Measurements from ENCODE around the gene VDR. TPM values are rescaled to one million over a fixed set of nuclear protein-coding genes. Genes with fewer than 3 reads are reported as not detected.

Gene VDR
- total RNA-seq, 3 donors from 2014 or later (not counting 1 experiment from before 2014, with no cell fraction given): 1.1 to 2.5 (median 1.6) TPM

- no peaks in the 10 kb centered on the region for H3K27me3 Mint-ChIP-seq (ENCODE audit: low read depth in 2 of 2)
- H3K4me3 Mint-ChIP-seq: no peak overlapping the region
- H3K9me3 Mint-ChIP-seq: no peaks in the 10 kb centered on the region
- H3K4me3 ChIP-seq (ENCODE audit: low read length): no peak overlapping the region
- H3K27me3 ChIP-seq (ENCODE audit: control insufficient read depth, insufficient read depth, low read length): no peaks in the 10 kb centered on the region
- ATAC-seq (no peak), DNase-seq (no peak)
- H3K27ac Mint-ChIP-seq: no peak overlapping the region
- WGBS (ENCODE audit: insufficient coverage): 95% methylated on average over 4 of the region's 5 CpGs
- intact Hi-C loops (cut with micrococcal nuclease): no loop called here
- H3K4me1 Mint-ChIP-seq: no peaks in the 10 kb centered on the region
- H3K27ac ChIP-seq (ENCODE audit: low read length): no peak overlapping the region
- no peaks in the 10 kb centered on the region for H3K4me1 ChIP-seq (ENCODE audit: control insufficient read depth, insufficient read depth, low read length)
- no peaks in the 10 kb centered on the region for H3K9me3 ChIP-seq (ENCODE audit: control insufficient read depth, insufficient read depth, low read length)
- no peaks in the 10 kb centered on the region for H3K36me3 Mint-ChIP-seq
- no peaks in the 10 kb centered on the region for H3K36me3 ChIP-seq (ENCODE audit: control insufficient read depth, insufficient read depth, low read length)
- TF ChIP-seq CTCF (IDR thresholded peaks at IDR 0.05): no peak
These were observed 42.5 kb downstream of the VDR start for GRCh38 chr12:47862167-47862750.

- Histone ChIP-seq H3K4me1 (ENCODE audit: control insufficient read depth, insufficient read depth, low read length) (no peaks in the 10 kb centered on the region), H3K36me3 (ENCODE audit: control insufficient read depth, insufficient read depth, low read length) (no peaks in the 10 kb centered on the region)
- no peak overlapping the region for H3K27ac Mint-ChIP-seq
These were observed 43.9 kb downstream of the VDR start for GRCh38 chr12:47860873-47861272.

GRCh38 chr12:47860279-47860841 lies 44.4 kb downstream of the VDR start:
- H3K4me3 ChIP-seq (ENCODE audit: low read length): no peak overlapping the region
- no peaks in the 10 kb centered on the region for H3K4me1 ChIP-seq (ENCODE audit: control insufficient read depth, insufficient read depth, low read length)
- no peaks in the 10 kb centered on the region for H3K9me3 ChIP-seq (ENCODE audit: control insufficient read depth, insufficient read depth, low read length)
- Mint-ChIP-seq H3K27me3 (ENCODE audit: low read depth in 2 of 2) (no peaks in the 10 kb centered on the region), H3K36me3 (no peaks in the 10 kb centered on the region), H3K9me3 (no peaks in the 10 kb centered on the region), H3K27ac (no peak overlapping the region), H3K4me3 (no peak overlapping the region), H3K4me1 (no peaks in the 10 kb centered on the region)
- H3K27ac ChIP-seq (ENCODE audit: low read length): no peak overlapping the region
- H3K36me3 ChIP-seq (ENCODE audit: control insufficient read depth, insufficient read depth, low read length): no peaks in the 10 kb centered on the region
- no peaks in the 10 kb centered on the region for H3K27me3 ChIP-seq (ENCODE audit: control insufficient read depth, insufficient read depth, low read length)
- DNase-seq (no peak), ATAC-seq (no peak)
- WGBS (ENCODE audit: insufficient coverage): 78% methylated on average over 7 of the region's 7 CpGs
- TF ChIP-seq CTCF (IDR thresholded peaks at IDR 0.05): no peak
- intact Hi-C loops (cut with micrococcal nuclease): no loop called here

More at GRCh38 chr12:47860873-47861272, 43.9 kb downstream of the VDR start:
- H3K27me3 Mint-ChIP-seq (ENCODE audit: low read depth in 2 of 2): no peaks in the 10 kb centered on the region
- H3K9me3 ChIP-seq (ENCODE audit: control insufficient read depth, insufficient read depth, low read length): no peaks in the 10 kb centered on the region
- H3K27me3 ChIP-seq (ENCODE audit: control insufficient read depth, insufficient read depth, low read length): no peaks in the 10 kb centered on the region
- H3K4me3 Mint-ChIP-seq: no peak overlapping the region
- intact Hi-C loops (cut with micrococcal nuclease): no loop called here
- TF ChIP-seq CTCF (IDR thresholded peaks at IDR 0.05): no peak
- no peaks in the 10 kb centered on the region for H3K9me3 Mint-ChIP-seq
- 100% methylated on average over 1 of the region's 2 CpGs for WGBS (ENCODE audit: insufficient coverage)
- no peak overlapping the region for H3K4me3 ChIP-seq (ENCODE audit: low read length)
- H3K36me3 Mint-ChIP-seq: no peaks in the 10 kb centered on the region
- no peak for ATAC-seq
- H3K4me1 Mint-ChIP-seq: no peaks in the 10 kb centered on the region
- no peak overlapping the region for H3K27ac ChIP-seq (ENCODE audit: low read length)
- DNase-seq: no peak

Measured in natural killer cell (primary cell).